GM19025 (cell line): ENCODE results near the gene STK32A.
"Not testable (repeated sequence)": the region's sequence is repeated elsewhere in the genome, so short reads cannot be mapped to it uniquely, and the experiment has no call there.

Experiments
- ATAC-seq: cut with Tn5 transposase; IDR thresholded peaks from one replicate; pipeline ENCODE4 v1.9.1; 2021; ENCODE audit warnings: mild to moderate bottlenecking, low read depth, moderate library complexity; ENCODE audit not compliant: unreplicated experiment

STK32A gene

GRCh38 chr5:147340941-147341340 is 106.1 kb downstream of the STK32A start:
- ATAC-seq: no peak

- ATAC-seq: no peak
These were observed 106.5 kb downstream of the STK32A start for GRCh38 chr5:147341345-147341744.

- ATAC-seq: no peak
These were observed 110.0 kb downstream of the STK32A start for GRCh38 chr5:147344861-147345260.

- ATAC-seq: no peak
These were observed 111.3 kb downstream of the STK32A start for GRCh38 chr5:147346006-147346561.

- no peak for ATAC-seq
These were observed 113.2 kb downstream of the STK32A start for GRCh38 chr5:147348046-147348445.

GRCh38 chr5:147348451-147348850 is 113.6 kb downstream of the STK32A start:
- ATAC-seq: no peak

GRCh38 chr5:147349241-147349640 is 114.4 kb downstream of the STK32A start:
- ATAC-seq: no peak

- ATAC-seq: no peak
These were observed 124.3 kb downstream of the STK32A start for GRCh38 chr5:147359101-147359500.

GRCh38 chr5:147359581-147359980 is 124.8 kb downstream of the STK32A start:
- ATAC-seq: no peak

- ATAC-seq: no peak
These were observed 126.0 kb downstream of the STK32A start for GRCh38 chr5:147360816-147361215.

GRCh38 chr5:147361441-147362175 is 126.8 kb downstream of the STK32A start:
- ATAC-seq: no peak

GRCh38 chr5:147367381-147367780 is 132.6 kb downstream of the STK32A start:
- ATAC-seq: not testable (repeated sequence)

GRCh38 chr5:147369742-147370374 is 135.0 kb downstream of the STK32A start:
- no peak for ATAC-seq

- no peak for ATAC-seq
These were observed 136.5 kb downstream of the STK32A start for GRCh38 chr5:147371290-147371689.

GRCh38 chr5:147372191-147372590 is 137.4 kb downstream of the STK32A start:
- ATAC-seq: no peak

GRCh38 chr5:147373328-147373727 is 138.5 kb downstream of the STK32A start:
- no peak for ATAC-seq

GRCh38 chr5:147375151-147375550 is 140.3 kb downstream of the STK32A start:
- no peak for ATAC-seq

- ATAC-seq: no peak
These were observed 142.9 kb downstream of the STK32A start for GRCh38 chr5:147377682-147378081.

GRCh38 chr5:147381555-147381954 is 146.7 kb downstream of the STK32A start:
- ATAC-seq: no peak

- ATAC-seq: no peak
These were observed 147.9 kb downstream of the STK32A start for GRCh38 chr5:147382776-147383175.

GRCh38 chr5:147384346-147385193 is 149.7 kb downstream of the STK32A start:
- ATAC-seq: peak; percentile 44
